ENCODE measurements around the gene SEMA5B.

Gene SEMA5B

DNA sequence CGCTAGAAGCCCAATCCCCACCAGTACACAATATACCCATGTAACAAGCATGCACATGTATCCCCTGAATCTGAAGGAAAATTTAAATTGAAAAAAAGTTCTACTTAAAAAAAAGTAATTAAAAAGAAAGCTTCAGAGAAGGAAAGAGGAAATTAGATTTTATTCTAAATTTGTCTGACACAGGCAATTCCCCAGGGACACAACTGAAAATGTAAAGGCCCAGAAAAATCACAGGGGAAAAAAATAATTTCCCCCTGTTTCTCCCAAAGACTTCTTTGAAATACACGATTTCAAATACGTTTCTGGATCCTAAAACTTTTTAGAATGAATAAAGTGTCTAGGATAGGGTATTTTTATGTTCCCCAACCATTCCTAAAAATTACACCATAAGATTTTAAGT is 42.9 kb downstream of the SEMA5B start:
- DNase-seq, result no peak
- intact Hi-C loops (cut with DNase I), result no loop called here

DNA sequence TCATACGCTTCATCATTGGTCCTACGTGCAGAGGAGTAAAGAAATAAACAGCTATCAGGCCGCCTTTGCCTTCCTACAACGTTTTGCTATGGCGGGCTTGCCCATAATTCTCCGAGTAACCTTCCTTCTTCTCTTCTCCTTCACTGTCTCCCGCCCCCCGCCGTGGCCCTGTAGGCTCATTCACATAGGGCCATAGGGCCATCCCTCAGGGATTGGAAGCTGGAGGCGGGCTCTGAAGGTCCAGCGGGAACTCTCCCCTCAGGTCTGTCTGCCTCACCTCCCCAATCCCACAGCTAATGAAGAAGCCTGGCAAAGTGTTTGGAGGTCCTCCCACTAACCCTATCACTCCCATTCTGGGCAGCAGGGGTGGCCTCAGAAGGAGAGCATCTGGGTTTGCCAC is 43.6 kb downstream of the SEMA5B start:
- no peak for DNase-seq
- intact Hi-C loops (cut with DNase I), result no loop called here

DNA sequence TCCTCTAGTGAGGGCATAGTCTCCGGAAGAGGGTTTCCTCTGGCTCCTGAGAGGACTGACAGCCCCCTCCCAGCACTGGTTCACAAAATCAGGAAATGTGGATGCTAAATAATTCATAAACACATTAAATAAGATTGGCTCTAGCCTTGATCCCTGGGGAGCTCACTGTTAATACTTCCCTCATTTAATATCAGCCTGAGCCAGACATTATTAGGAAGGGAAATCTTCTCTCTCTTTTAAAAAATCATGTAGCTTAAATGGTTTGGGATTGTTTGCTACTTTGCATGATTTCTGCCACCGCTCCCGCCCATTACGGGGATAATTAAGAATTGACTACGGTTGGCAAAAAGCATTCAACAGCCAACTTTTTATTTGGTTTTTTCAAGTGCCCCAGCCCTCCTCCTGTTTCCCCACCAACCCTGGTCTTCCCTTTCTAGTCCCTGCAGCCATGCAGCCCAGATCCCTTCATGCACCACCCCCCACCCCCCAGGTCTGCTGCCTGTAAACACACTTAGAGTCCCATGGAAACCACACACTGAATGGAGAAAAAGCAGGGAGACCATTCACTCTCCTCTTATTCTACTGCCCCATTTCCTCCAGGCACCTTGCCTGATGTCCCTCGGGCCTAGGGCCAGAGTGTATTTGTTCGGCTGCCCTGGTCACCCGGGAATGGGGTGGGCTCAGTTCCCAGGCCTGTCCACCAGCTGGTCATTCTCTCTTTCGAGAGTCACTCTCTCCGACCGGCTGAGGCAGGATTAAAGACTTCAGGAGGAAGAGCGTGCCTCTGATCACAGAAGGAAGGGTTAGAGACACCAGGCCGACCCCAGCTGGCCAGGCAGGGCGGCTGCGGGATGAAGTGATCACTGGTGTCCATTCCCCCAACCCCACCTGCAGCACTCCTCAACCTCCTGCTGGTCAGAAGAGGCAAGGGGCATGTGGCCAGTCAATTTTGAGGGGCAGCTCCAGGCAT is 45.1 kb downstream of the SEMA5B start:
- peak in 33 of 42 donors; percentile 16 to 80 (median 55) for DNase-seq
- intact Hi-C loops (cut with DNase I), result no loop called here

DNA sequence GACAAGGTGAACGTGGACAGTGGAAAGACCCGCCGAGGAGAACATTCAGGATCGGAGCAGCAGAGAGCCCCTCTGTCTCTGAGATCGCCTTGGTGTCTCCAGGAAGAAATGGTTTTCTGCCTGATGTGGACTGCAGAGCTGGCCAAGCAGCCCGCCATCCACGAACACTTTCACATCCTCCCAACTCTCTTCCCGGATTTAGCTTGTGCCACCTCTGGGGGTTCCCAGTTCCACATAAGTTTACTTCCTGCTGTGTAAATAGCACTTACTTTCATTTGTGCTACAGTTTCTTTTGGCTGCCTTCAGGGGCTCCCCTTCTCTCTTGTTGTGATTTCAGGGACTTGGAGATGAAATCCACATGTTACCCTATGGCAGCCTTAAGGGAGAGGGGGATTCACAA is 48.4 kb downstream of the SEMA5B start:
- intact Hi-C loops (cut with DNase I), result no loop called here
- no peak for DNase-seq

DNA sequence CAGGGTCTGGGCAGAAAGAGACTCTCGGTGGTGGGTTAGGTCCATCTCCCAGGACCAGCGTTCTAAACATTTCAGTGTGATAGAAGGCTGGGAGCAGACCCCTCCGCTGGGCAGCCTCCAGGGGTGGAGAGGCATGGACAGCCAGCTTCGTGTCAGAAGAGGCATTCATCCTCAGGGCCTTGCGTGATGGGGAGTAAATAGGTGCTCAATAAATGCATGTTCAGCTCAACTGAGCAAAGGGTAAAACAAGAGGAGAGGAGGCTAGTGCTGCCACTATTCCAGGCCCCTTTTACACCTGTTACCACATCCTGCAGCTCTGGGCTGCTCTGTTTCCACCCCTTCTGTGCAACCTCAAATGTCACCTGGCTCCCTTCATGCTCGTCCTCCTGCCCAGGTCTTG is 49.0 kb downstream of the SEMA5B start:
- intact Hi-C loops (cut with DNase I), result no loop called here

DNA sequence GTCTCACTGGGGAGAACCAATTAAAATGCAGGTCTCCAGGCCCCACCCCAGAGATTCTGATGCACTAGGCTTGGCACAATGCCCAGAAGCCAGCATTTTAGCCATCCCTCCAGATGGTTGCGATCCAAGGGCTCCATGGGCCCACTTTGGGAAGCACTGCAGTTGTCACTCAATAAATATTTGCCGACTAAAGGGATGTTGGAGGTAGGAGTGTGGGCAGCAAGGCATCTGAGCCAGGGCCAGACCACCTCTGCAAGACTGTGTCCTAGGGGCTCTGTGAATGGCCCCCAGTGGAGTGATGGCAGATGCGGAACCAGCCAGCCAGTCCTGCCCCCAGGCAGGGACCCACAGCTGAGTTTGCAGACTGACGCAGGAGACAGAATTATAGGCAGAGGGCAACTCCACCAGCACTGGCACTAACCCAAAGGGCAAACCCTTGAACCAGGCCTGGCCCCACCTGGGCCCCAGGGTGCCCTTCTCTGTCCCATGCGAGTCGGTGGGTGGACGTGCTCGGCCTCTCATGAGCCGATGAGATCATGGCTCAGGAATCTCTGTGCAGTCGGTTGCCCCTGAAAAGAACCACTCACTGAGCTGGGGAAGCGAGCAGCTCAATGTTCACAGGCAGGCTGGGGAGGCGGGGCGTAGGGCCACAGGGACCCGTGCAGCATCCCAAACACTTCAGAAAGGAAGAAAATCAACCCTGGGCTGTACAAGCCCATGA is 49.7 kb downstream of the SEMA5B start:
- DNase-seq, result peak in 17 of 42 donors; percentile 23 to 75 (median 47)
- intact Hi-C loops (cut with DNase I), result no loop called here

More for the DNA sequence above, 49.0 kb downstream of the SEMA5B start:
- DNase-seq, result no peak

DNA sequence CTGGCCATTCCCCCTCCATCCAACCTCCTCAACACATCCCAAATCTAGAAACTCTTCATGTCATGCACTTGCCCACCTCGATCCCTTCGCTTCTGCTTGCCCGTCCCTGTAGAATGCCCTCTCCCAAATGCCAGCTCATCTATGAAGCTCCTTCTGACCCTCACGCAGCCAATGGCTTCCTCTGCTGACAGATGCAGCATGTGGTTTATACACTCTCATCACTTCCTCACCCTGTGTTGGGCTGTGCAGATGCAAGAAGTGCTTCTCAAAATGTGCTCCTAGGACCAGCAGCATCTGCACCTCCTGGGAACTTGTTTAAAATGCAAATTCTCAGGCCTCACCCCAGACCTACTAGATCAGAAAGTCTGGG is 51.7 kb downstream of the SEMA5B start:
- no peak for DNase-seq

DNA sequence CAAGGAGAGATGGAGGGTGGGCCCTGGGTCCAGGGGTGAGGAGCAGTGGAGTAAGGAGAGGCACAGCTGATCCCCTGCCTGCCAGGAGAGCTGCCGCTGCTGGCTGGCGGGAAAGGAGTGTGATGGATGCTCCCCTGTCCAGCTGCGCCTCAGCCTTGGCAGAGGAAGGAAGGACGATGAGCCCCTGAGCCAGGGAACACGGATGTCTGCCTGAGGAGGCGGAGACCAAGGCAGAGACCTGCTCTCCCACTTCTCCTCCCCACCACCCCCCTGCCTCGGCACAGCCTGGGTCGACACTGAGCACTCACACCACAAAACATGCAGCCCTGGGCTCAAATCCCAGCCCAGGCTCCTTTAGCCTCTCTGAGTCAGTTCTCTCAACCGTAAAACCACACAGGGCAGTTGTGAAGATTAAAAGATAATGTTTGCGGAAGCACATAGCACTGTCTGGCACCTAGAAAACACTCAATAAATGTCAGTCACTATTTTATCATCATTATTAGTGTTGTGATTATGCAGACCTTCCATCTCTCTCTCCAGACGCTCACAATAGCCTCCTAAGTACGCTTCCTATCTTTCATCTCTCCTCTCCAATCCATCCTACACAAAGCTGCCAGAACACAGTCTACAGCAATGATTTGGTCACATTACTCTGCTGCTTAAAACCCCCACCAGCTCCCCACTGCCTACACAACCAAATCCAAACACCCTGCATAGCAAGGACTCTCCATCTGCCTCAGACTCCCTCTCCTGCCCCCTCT is 52.2 kb downstream of the SEMA5B start:
- intact Hi-C loops (cut with DNase I), result no loop called here
- DNase-seq, result peak in 4 of 42 donors; percentile 16 to 51 (median 24)

More for the DNA sequence above, 51.7 kb downstream of the SEMA5B start:
- intact Hi-C loops (cut with DNase I), result no loop called here

DNA sequence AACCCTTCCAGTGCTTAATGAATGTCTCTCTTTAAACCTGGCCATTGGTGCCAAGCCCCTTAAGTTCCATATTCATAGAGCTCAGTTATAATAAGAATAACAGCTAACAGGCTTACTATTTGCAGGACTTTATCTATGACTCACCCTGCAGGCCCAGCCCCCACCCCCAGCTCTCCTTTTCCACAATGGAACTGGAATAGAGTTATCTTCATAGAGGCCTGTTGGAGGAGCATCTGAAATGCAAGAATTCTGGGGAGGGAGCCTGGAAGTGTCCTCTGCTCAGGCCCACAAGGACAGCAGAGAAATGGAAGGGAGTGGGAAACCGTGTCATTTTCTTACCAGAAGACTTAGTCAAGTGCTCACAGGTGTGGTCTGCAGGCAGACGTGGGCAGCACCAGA is 52.8 kb downstream of the SEMA5B start:
- intact Hi-C loops (cut with DNase I), result no loop called here

DNA sequence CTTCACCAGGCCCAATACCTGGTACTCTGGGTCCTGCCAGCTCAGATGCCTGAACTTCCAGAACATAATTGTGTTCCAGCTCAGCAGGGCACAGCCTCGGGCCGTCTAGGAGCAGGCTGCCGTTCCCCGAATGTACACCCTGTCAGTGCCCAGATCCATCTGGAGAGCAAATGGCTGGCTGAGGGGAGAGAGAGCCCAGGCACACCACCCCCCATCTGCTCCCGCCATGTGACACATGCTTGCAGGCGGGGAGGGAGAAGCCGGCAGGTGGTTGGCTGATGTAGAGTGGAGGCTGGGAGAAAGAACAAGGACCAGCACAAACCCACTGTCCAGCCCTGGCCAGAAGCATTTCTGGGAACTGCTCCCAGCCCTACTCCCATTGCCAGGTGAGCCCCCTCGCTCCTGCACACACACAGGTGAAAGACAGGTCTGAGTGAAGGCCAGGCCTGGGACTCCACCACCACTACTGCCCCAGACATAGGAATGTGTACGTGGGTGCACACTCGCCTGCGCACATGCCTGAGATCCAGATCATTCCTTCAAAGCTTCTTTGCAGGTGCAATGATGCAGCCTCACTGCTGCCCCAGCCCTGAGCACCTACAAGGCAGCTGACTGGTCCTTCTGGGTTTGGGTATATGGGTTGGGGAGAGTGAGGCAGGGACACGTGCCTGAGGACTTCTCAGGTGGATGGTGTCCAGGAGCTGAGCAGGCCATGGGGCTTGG is 53.5 kb downstream of the SEMA5B start:
- DNase-seq, result peak in 8 of 42 donors; percentile 19 to 51 (median 29)
- intact Hi-C loops (cut with DNase I), result no loop called here

More for the DNA sequence above, 52.8 kb downstream of the SEMA5B start:
- DNase-seq, result peak in 7 of 42 donors; percentile 23 to 66 (median 33)

DNA sequence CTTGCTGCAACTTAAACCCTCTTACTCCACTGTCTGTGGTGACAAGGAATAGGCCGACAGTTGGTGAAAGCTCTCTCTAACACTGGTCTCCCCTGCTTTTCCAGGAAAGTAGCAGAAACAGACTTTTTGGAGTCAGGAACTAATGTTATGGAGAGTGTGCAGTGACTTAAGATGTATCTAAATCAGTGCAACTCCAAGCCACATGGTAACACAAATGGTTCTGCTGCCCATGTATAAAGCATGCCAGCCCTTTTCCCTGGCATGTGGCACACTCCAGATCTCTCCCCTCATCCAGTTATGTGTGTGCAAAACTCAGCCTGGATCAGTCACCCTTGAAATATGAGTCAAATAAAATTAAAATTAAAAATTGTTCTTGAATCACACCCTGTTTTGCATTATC is 55.4 kb downstream of the SEMA5B start:
- intact Hi-C loops (cut with DNase I), result no loop called here
- no peak for DNase-seq

DNA sequence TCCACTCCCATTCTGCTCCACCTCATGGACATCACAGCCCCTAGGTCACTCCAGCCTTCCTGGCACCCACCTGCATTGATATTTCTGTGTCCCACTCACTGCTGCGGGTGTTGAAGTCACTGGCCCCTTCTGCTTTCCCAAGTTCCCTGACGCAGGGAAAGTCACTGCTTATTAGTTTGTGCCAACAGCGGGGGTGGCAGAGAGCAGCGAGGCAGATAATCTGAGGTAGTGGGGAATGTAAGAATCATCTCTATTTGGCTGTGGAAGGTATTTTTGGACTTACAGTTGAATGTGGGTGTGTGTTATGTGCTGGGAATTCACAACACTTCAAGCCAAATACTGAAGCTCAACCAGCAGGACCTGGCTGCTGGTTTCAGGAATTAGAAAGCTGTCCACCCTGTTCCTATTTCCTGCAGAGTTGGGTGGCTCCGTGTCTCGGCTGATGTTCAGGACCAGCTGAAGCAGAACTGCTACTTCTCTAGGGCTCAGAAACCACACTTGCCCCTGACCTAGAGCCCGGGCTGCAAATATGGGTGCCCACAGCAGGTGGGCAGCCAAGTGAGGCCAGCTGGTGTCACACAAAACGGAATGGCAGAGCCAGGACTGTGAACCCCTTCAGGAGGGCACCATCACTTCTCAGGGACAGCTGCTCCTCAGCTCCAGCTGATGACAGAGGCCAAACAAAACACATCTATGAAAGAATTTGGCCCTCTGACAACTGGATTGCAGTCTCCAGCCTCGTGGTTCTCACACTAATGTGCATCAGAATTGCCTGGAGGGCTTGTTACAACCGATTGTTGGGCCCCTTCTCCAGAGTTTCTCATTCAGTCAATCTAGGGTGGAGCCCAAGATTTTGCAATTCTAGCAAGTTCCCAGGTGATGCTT is 57.7 kb downstream of the SEMA5B start:
- intact Hi-C loops (cut with DNase I), result no loop called here
- DNase-seq, result peak in 16 of 42 donors; percentile 20 to 75 (median 43)

DNA sequence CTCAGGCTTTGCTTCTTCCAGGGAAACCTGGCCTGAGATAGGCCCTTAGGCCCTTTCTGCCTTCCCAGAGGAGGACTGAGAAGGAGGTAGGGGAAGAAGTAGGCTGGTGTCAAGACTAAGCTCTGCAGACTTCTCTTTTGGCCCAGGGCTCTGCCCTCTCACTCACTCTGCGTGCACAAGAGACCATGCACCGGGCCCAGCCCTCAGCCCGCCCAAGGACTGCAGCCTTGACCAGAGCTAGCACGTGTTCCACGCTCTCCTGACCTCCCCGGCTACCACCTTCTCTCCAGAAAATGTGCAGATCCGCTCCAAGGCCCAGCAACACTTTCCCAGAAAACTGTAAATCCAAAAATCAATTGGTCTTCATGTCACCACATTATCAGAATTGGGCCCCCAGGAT is 59.8 kb downstream of the SEMA5B start:
- no peak for DNase-seq
- intact Hi-C loops (cut with DNase I), result no loop called here

DNA sequence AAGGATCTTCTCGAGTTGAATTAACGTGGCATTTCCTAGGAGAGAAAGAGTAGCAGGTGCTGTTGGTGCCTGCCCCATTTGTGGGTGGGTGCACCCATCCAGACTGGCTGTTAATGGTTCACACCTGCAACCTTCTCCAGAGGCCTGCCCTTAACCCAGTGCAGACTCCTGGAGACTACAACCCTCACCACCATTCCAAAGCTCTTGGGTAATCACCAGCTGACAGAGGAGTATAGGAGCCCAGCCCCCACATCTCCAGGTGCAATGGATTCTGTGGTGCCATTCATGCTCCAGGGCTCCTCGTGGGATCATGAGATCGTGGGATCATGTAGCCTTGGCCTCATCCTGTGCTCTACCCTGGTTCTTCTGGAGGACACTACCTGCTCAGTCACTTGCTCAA is 60.2 kb downstream of the SEMA5B start:
- intact Hi-C loops (cut with DNase I), result no loop called here
- DNase-seq, result no peak

DNA sequence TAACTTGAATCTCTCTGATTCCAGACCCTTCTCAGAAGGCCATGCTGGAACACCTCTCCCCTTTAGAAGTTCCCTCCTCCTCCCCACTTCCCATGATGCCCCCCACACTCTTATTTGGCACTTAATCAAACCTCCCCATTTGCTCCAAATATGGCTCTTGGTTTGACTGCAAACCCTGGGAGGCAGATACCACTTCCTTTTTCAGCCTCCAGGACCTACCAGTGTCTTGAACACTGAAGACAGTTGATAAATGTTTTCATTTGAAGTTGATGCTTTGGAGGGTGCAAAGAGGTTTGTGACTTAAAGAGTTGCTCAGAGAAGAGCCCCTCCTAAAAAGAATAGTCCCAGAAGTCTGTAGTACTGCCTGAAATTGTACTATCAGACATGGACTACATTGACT is 61.5 kb downstream of the SEMA5B start:
- no peak for DNase-seq
- intact Hi-C loops (cut with DNase I), result no loop called here

DNA sequence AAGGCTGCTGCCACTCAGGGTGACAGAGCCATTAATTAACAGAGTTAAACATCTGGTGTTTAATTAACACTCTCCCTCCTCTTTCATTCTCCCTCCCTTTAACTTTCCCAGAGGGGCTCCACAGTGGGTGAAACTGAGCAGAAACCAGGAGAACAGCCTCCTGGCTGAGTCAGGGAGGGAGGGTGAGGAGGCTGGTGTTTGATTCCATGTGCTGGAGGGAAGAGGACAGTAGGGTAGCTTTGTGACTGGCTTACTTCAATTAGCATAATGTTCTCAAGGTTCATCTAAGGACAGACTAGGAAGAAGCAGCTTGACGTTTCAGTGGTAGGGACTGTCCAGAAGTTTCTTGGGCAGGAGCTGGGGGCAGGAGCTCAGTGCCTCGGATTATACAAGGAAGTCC is 62.8 kb downstream of the SEMA5B start:
- intact Hi-C loops (cut with DNase I), result no loop called here
- no peak for DNase-seq

DNA sequence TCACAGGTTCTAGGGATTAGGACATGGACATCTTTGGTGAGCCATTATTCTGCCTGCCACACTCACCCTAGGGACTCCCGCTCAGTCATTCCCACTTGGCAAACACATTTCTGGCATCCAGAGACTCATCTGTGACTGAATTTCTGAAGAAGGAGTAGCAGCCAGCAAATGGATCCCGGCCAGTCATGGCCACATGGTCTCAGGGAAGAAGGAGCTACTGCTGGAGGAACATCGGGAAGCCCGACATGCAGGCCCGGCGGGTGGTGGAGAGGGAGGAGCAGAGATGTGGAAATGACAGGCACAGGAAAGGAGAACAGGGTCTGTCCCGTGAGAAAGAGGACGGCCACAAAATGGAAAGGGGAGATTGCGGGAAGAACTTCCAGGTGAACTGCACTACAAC is 65.4 kb downstream of the SEMA5B start:
- intact Hi-C loops (cut with DNase I), result no loop called here
- DNase-seq, result peak in 12 of 42 donors; percentile 26 to 70 (median 36)

DNA sequence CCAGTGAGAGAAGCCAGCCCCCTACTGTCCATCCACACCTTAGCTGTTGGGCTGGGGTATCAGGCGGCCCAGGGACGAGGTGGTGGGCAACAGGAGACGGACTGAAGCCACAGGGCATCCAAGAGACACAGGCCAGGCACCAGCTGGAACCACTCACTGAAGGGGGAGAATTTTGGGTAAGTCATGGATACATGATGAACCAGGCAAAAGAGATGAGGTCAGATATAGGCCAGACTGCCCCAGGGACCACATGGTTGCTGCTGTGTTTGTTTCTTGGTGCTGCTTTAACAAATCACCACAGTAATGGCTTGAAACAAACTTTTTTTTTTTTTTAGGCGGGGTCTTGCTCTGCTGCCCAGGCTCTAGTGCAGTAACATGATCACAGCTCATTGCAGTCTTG is 66.4 kb downstream of the SEMA5B start:
- intact Hi-C loops (cut with DNase I), result no loop called here
- no peak for DNase-seq
